ENCODE results near the gene AFAP1. TPM values are rescaled to one million over a fixed set of nuclear protein-coding genes. Genes with fewer than 3 reads are reported as not detected.

The AFAP1 gene
- polyA plus RNA-seq, 3 donors = not detected

- Histone ChIP-seq H3K27me3 (ENCODE audit: control insufficient read depth in 2 of 2, insufficient read depth in 2 of 2, low read length in 2 of 2) (no peaks in the 10 kb centered on the region), H3K4me3 (replicated peaks in 1 of 3; ENCODE audit: low read depth in 2 of 3, low read length in 3 of 3) (no peak overlapping the region), H3K4me1 (ENCODE audit: control insufficient read depth in 1 of 2, insufficient read depth in 2 of 2, low read length in 2 of 2) (no peaks in the 10 kb centered on the region), H3K4me2 (replicated peaks; ENCODE audit: extremely low read depth, low read length, poor library complexity, severe bottlenecking) (no peak overlapping the region), H3K9me3 (replicated peaks in 1 of 2; ENCODE audit: control insufficient read depth in 1 of 2, insufficient read depth in 1 of 2, low read length in 2 of 2) (no peaks in the 10 kb centered on the region), H3K9ac (ENCODE audit: insufficient read depth, low read length, poor library complexity, severe bottlenecking) (no peak overlapping the region), H4K20me1 (ENCODE audit: insufficient read depth, low read length) (no peaks in the 10 kb centered on the region), H3K36me3 (replicated peaks in 1 of 2; ENCODE audit: control insufficient read depth in 1 of 2, insufficient read depth in 2 of 2, low read length in 2 of 2) (peaks cover 0 to 3% of the 10 kb centered on the region in 2 donors), H3K27ac (ENCODE audit: low read depth in 1 of 2, low read length in 2 of 2) (no peak overlapping the region), H2AFZ (ENCODE audit: insufficient read depth, low read depth, low read length, poor library complexity, severe bottlenecking) (no peak overlapping the region), H3K79me2 (ENCODE audit: insufficient read depth, low read length) (no peaks in the 10 kb centered on the region)
- peaks cover 0 to 18% of the 10 kb centered on the region in 2 donors for H3K36me3 Mint-ChIP-seq
- intact Hi-C loops (cut with micrococcal nuclease) = loop anchor here in 1 of 2 donors (2.0 to 5.0 kb wide), 2 partner anchors 185 to 610 kb away; partner anchors contain the start of gene SORCS2
- WGBS (ENCODE audit: insufficient coverage) = no CpG with 5 or more reads among the region's 6 CpGs
- H3K27ac Mint-ChIP-seq = no peak overlapping the region
- H3K9me3 Mint-ChIP-seq = peaks cover 0 to 6% (median 2%) of the 10 kb centered on the region in 7 donors
- peak; percentile 91 for TF ChIP-seq CTCF (IDR thresholded peaks at IDR 0.05)
- no peak overlapping the region for H3K4me3 Mint-ChIP-seq
- peaks cover 1% of the 10 kb centered on the region for H3K4me1 Mint-ChIP-seq
- peak; percentile 43 to 53 (median 46) for DNase-seq
- peaks cover 3 to 11% (median 7%) of the 10 kb centered on the region in 3 donors for H3K27me3 Mint-ChIP-seq (ENCODE audit: low read depth in 3 of 3)
Measured at GRCh38 chr4:7802093-7802726, 137.5 kb downstream of the AFAP1 start.

DNA sequence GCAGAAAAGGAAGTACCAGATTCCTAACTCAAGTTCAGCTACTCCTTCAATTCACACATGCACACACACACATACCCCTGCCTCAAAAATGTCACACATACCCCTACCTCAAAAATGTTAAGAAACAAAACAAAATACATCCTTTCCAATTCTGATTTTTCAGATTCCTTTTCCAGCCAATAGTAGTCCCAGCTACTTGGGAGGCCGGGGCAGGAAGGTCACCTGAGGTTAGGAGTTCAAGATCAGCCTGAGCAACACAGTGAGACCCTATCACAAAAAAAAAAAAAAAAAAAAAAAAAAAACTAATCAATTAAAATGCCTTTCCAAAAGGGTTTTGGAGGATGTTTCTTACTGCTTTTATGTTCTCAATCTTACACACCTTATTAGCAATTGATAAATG, 138.0 kb downstream of the AFAP1 start:
- Histone ChIP-seq H3K9me3 (replicated peaks in 1 of 2; ENCODE audit: control insufficient read depth in 1 of 2, insufficient read depth in 1 of 2, low read length in 2 of 2) (no peaks in the 10 kb centered on the region), H4K20me1 (ENCODE audit: insufficient read depth, low read length) (no peaks in the 10 kb centered on the region), H3K27me3 (ENCODE audit: control insufficient read depth in 2 of 2, insufficient read depth in 2 of 2, low read length in 2 of 2) (no peaks in the 10 kb centered on the region), H3K9ac (ENCODE audit: insufficient read depth, low read length, poor library complexity, severe bottlenecking) (no peak overlapping the region), H3K4me3 (replicated peaks in 1 of 3; ENCODE audit: low read depth in 2 of 3, low read length in 3 of 3) (no peak overlapping the region), H2AFZ (ENCODE audit: insufficient read depth, low read depth, low read length, poor library complexity, severe bottlenecking) (no peak overlapping the region), H3K36me3 (replicated peaks in 1 of 2; ENCODE audit: control insufficient read depth in 1 of 2, insufficient read depth in 2 of 2, low read length in 2 of 2) (peaks cover 0 to 3% of the 10 kb centered on the region in 2 donors), H3K4me1 (ENCODE audit: control insufficient read depth in 1 of 2, insufficient read depth in 2 of 2, low read length in 2 of 2) (no peaks in the 10 kb centered on the region), H3K79me2 (ENCODE audit: insufficient read depth, low read length) (no peaks in the 10 kb centered on the region), H3K27ac (ENCODE audit: low read depth in 1 of 2, low read length in 2 of 2) (no peak overlapping the region), H3K4me2 (replicated peaks; ENCODE audit: extremely low read depth, low read length, poor library complexity, severe bottlenecking) (no peak overlapping the region)
- Mint-ChIP-seq H3K36me3 (peaks cover 0 to 16% of the 10 kb centered on the region in 2 donors), H3K9me3 (peaks cover 0 to 6% (median 2%) of the 10 kb centered on the region in 7 donors), H3K27ac (peak overlapping the region in 1 of 7 donors; percentile 47), H3K4me3 (no peak overlapping the region), H3K4me1 (peaks cover 1% of the 10 kb centered on the region), H3K27me3 (ENCODE audit: low read depth in 3 of 3) (peaks cover 0 to 10% (median 7%) of the 10 kb centered on the region in 3 donors)
- no CpG with 5 or more reads among the region's 1 CpG for WGBS (ENCODE audit: insufficient coverage)
- TF ChIP-seq CTCF (IDR thresholded peaks at IDR 0.05) = no peak
- DNase-seq = no peak
- intact Hi-C loops (cut with micrococcal nuclease) = loop anchor here in 1 of 2 donors (2.0 to 5.0 kb wide), 2 partner anchors 185 to 609 kb away; partner anchors contain the start of gene SORCS2
